Epithelial cell of proximal tubule (primary cell): ENCODE measurements around the gene ANOS1. TPM values are rescaled to one million over a fixed set of nuclear protein-coding genes. Genes with fewer than 3 reads are reported as not detected.
A peak's percentile ranks its signal among the peaks of the same experiment; 100 is the strongest.
"Not testable (repeated sequence)": the region's sequence is repeated elsewhere in the genome, so short reads cannot be mapped to it uniquely, and the experiment has no call there.

ENCODE experiments used
- DNase-seq: peaks from one replicate; pipeline ENCODE4 v3.0.0-alpha.2; 2011; ENCODE audit warnings: low read depth
- H3K4me3 ChIP-seq: 2 replicates; pipeline ENCODE4 v1.5.1; 2011; ENCODE audit warnings: low read depth, mild to moderate bottlenecking, low read length
- CTCF ChIP-seq: conservative IDR thresholded peaks from 2 replicates; pipeline ENCODE4 v1.5.1; 2012; ENCODE audit warnings: low read depth, mild to moderate bottlenecking, low read length
- total RNA-seq: library from RNA; depleted of rRNA; stranded (reverse); fragments of >200 nt; gene quantifications from 2 replicates; pipeline ENCODE4 v1.2.3, GENCODE V29; 2015

The ANOS1 gene, protein sequence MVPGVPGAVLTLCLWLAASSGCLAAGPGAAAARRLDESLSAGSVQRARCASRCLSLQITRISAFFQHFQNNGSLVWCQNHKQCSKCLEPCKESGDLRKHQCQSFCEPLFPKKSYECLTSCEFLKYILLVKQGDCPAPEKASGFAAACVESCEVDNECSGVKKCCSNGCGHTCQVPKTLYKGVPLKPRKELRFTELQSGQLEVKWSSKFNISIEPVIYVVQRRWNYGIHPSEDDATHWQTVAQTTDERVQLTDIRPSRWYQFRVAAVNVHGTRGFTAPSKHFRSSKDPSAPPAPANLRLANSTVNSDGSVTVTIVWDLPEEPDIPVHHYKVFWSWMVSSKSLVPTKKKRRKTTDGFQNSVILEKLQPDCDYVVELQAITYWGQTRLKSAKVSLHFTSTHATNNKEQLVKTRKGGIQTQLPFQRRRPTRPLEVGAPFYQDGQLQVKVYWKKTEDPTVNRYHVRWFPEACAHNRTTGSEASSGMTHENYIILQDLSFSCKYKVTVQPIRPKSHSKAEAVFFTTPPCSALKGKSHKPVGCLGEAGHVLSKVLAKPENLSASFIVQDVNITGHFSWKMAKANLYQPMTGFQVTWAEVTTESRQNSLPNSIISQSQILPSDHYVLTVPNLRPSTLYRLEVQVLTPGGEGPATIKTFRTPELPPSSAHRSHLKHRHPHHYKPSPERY
- 1.3 and 2.3 TPM in 2 replicates for total RNA-seq

- TF ChIP-seq CTCF, result no peak
- DNase-seq, result no peak
- peak within 1 kb of the TSS; percentile 49 for H3K4me3 ChIP-seq
These were observed at the start of gene ANOS1 for GRCh38 chrX:8731559-8732395. Gene ANOS1, minus strand, starts transcription at chrX:8732137. Its CDS starts 101 bp downstream, at chrX:8732036.

DNA sequence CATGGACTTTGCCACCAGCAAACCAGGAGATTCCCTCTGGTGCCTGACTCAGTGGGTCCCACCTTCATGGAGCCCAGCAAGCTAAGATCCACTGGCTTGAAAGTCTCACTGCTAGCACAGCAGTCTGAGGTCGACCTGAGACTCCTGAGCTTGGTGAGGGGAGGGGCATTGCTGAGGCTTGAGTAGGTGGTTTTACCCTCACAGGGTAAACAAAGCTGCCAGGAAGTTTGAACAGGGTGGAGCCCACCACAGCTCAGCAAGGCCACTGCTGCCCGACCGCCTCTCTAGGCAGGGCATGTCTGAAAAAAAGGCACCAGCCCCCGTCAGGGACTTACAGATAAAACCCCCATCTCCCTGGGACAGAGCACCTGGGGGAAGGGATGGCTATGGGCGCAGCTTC is 41.2 kb upstream of the ANOS1 start:
- DNase-seq, result no peak
- no peak overlapping the region for H3K4me3 ChIP-seq
- no peak for TF ChIP-seq CTCF

GRCh38 chrX:8760021-8760420 is 28.1 kb upstream of the ANOS1 start:
- no peak for TF ChIP-seq CTCF
- DNase-seq, result no peak
- no peak overlapping the region for H3K4me3 ChIP-seq

DNA sequence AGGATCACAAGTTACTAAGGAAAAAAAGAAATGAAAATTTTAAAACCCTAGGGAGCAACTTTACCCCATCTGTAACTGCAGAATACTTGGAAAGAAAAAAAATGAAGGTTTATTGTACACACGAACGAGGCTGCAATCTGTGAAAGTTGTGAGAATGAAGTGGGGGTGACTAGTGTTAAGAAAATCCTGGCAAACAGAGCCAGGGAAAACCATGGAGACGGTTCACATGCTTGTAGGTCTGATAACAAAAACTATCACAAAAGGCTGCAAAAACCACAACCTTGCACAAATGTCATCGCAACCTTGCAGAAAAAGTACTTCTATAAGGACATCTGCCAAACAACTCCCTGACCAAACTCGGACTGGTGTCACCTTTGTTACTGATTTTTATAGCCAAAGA is 26.8 kb upstream of the ANOS1 start:
- not testable (repeated sequence) for H3K4me3 ChIP-seq, DNase-seq

DNA sequence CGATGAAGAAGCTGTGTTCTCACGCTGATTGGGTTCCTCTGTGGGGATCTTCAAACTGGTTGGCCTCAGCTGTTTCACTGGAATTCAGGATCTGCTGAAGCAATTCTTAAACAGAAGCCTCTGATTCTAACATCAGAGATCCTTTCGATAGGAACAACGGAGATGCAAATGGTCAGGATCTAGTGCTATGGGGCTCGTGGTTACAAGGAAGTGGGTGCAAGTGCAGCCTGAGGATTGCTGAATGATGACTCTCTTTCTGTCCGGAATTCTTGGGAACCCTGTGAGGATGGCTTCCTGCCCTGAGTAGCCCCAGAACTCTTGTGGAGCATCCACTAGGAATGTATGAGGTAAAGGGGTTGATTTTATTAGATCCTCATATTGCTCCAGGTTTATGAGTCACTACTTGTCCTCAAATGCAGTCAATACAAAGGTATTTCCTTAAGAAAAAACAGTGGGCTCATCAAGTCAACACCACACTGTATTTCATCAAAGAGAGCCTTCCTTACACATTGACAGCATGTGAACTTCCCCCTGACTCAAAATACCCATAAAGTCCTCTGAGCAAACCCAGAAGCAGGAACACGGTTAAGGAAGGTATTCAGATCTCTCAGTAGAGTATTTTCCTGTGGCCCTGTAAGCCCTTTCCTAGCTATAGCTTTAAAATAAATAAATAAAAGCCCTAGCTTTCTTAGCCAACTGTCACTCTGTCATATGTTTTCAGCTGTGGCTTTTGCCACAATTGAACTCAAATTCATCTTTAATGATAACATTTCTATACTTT is 25.9 kb upstream of the ANOS1 start:
- DNase-seq, H3K4me3 ChIP-seq: not testable (repeated sequence)

DNA sequence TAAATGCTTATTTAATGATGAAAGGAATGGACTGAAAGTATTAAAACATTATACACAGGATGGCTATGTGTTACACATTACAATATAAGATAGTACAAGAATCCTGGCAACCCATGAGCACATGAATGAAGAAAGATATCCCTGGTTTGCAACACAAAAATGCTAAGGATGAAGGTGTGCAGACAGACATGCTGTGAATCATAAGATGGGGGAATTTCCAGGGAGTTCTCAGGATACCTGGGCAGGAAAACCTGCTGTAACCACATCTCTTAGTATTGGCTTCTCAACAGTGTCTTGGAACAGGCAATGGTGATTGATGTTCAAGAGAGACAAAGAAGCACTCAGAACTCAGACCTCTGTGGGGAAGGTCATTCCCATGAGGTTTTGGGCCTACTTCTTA is 23.9 kb upstream of the ANOS1 start:
- no peak overlapping the region for H3K4me3 ChIP-seq
- TF ChIP-seq CTCF, result no peak
- no peak for DNase-seq

DNA sequence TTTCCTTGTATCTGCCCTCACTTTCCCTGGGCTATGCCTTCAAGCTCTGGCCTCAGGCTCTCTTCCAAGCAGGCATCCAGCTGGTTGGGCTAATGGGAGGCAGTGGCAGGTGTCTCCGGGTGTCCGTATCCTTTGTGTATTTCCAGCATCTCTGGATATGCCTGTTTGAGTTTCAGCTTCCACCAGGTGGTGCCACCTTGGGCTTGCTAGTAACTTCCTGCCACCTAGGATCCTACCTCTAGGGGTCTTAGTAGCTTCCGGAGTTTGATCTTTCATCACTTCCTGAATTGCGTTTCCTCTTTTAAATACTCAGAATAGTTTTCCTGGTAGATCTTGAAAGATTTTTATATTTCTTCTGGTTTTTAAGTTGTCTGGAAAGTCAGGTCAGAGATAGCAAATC is 23.2 kb upstream of the ANOS1 start:
- H3K4me3 ChIP-seq, result no peak overlapping the region
- peak; percentile 38 for TF ChIP-seq CTCF

More for the DNA sequence above, 23.2 kb upstream of the ANOS1 start:
- no peak for DNase-seq
